HCT116 (cell line): ENCODE measurements around the gene GRK5. TPM values are rescaled to one million over a fixed set of nuclear protein-coding genes. Genes with fewer than 3 reads are reported as not detected.

Source experiments
- ATAC-seq: fragments of 200-7000 bp; cut with Tn5 transposase; 2 replicates; pipeline ENCODE4 v1.9.1; 2020; ENCODE audit warnings: mild to moderate bottlenecking, moderate library complexity
- BruUV-seq: library from RNA; stranded (reverse); fragments of 400-500 nt; replicated peaks from 2 replicates; lab custom pipeline; 2021; lab: Mats Ljungman, UMichigan
- CTCF ChIA-PET: fragments of 300-600 bp; sonication (Branson Sonifier 250); formaldehyde crosslinking; loops from one replicate; lab custom pipeline; 2021; ENCODE audit warnings: antibody characterized with exemption; lab: Charles Lee
- POLR2A ChIA-PET: fragments of 300-600, 350-600 bp; sonication (Branson Sonifier 250); formaldehyde crosslinking; loops from one replicate; lab custom pipeline; 2021; ENCODE audit warnings: antibody characterized with exemption; lab: Charles Lee
- RAD21 ChIA-PET, 2 experiments: fragments of 300-600 bp; sonication (Branson Sonifier 250); formaldehyde crosslinking; loops; one replicate each; lab custom pipeline; 2023; ENCODE audit warnings: low total read pairs in 2 of 2; ENCODE audit not compliant: uncharacterized antibody in 2 of 2, unreplicated experiment in 2 of 2, low non-redundant PET in 1 of 2; lab: Charles Lee
- DNase-seq: peaks from one replicate; pipeline ENCODE4 v3.0.0-alpha.2; 2010; ENCODE audit warnings: low read depth, low spot score
- H2AFZ ChIP-seq: fragments of 200-600 bp; shearing (Covaris generic), sonication (generic); 2 replicates; pipeline ENCODE4 v1.6.1; 2017; ENCODE audit warnings: low read depth, mixed run types, mixed read lengths, antibody characterized with exemption, low read length; ENCODE audit not compliant: poor library complexity, severe bottlenecking
- H3K27ac ChIP-seq: 2 replicates; pipeline ENCODE4 v1.5.1; 2012; ENCODE audit warnings: low read depth, low read length
- H3K27me3 ChIP-seq: fragments of 200-600 bp; sonication (generic); 2 replicates; pipeline ENCODE4 v1.6.1; 2016; ENCODE audit warnings: mixed run types, low read length, mixed read lengths; ENCODE audit not compliant: insufficient read depth
- H3K36me3 ChIP-seq, 2 experiments: fragments of 200-500 bp in 1 of 2; fragments of 200-600 bp in 1 of 2; sonication (Bioruptor generic) in 1 of 2; sonication (generic) in 1 of 2; 2 replicates each; pipeline versions ENCODE4 v1.5.1 to v1.6.1; 2014 to 2016; ENCODE audit warnings: low read length in 2 of 2, inconsistent platforms in 1 of 2, mixed read lengths in 1 of 2, mixed run types in 1 of 2; ENCODE audit not compliant: insufficient read depth in 2 of 2, control insufficient read depth in 1 of 2
- H3K4me1 ChIP-seq, 2 experiments: fragments of 200-600 bp in 1 of 2; sonication (generic) in 1 of 2; 2 replicates each; pipeline versions ENCODE4 v1.5.1 to v1.6.1; 2012 to 2017; ENCODE audit warnings: low read length in 2 of 2, inconsistent platforms in 1 of 2, mild to moderate bottlenecking in 1 of 2, mixed read lengths in 1 of 2, mixed run types in 1 of 2, moderate library complexity in 1 of 2; ENCODE audit not compliant: insufficient read depth in 2 of 2, control insufficient read depth in 1 of 2
- H3K4me2 ChIP-seq: fragments of 200-600 bp; sonication (generic); 2 replicates; pipeline ENCODE4 v1.6.1; 2017; ENCODE audit warnings: mixed run types, low read length, mixed read lengths
- H3K4me3 ChIP-seq, 2 experiments: fragments of 200-600 bp in 1 of 2; sonication (generic) in 1 of 2; replicated peaks in 1 of 2; 2 replicates each; pipeline ENCODE4 v1.5.1; 2011 to 2016; ENCODE audit warnings: low read length in 2 of 2, control low read depth in 1 of 2, low read depth in 1 of 2, mild to moderate bottlenecking in 1 of 2, mixed read lengths in 1 of 2, mixed run types in 1 of 2
- H3K79me2 ChIP-seq: fragments of 200-600 bp; sonication (generic); 2 replicates; pipeline ENCODE4 v1.6.1; 2017; ENCODE audit warnings: mild to moderate bottlenecking, mixed run types, low read length, moderate library complexity, mixed read lengths; ENCODE audit not compliant: insufficient read depth
- H3K9ac ChIP-seq: fragments of 200-600 bp; sonication (generic); 2 replicates; pipeline ENCODE4 v1.6.1; 2016; ENCODE audit warnings: low read length, mixed read lengths
- H3K9me2 ChIP-seq: fragments of 200-600 bp; sonication (generic), shearing (Covaris generic); 2 replicates; pipeline ENCODE4 v1.6.1; 2017; ENCODE audit warnings: mixed run types, mild to moderate bottlenecking, moderate library complexity; ENCODE audit not compliant: insufficient read depth
- H3K9me3 ChIP-seq, 2 experiments: fragments of 200-500 bp in 1 of 2; fragments of 200-600 bp in 1 of 2; sonication (Bioruptor generic) in 1 of 2; sonication (generic) in 1 of 2; 2 replicates each; pipeline ENCODE4 v1.6.1; 2014 to 2017; ENCODE audit warnings: low read length in 2 of 2, mixed read lengths in 2 of 2, inconsistent platforms in 1 of 2, low read depth in 1 of 2, mild to moderate bottlenecking in 1 of 2, mixed run types in 1 of 2, moderate library complexity in 1 of 2; ENCODE audit not compliant: control insufficient read depth in 1 of 2, insufficient read depth in 1 of 2
- H4K20me1 ChIP-seq: fragments of 200-600 bp; sonication (generic), shearing (Covaris generic); 2 replicates; pipeline ENCODE4 v1.6.1; 2017; ENCODE audit warnings: mixed run types, mild to moderate bottlenecking, moderate library complexity; ENCODE audit not compliant: insufficient read depth
- CTCF ChIP-seq, 3 experiments: fragments of 200-600 bp in 1 of 3; sonication (generic) in 1 of 3; IDR thresholded peaks in 2 of 3; conservative IDR thresholded peaks in 1 of 3; 2 replicates each; pipeline ENCODE4 v1.5.1; 2012 to 2017; ENCODE audit warnings: low read depth in 2 of 3, low read length in 2 of 3, antibody characterized with exemption in 1 of 3, borderline replicate concordance in 1 of 3, control low read depth in 1 of 3, mild to moderate bottlenecking in 1 of 3, mixed read lengths in 1 of 3, mixed run types in 1 of 3, moderate library complexity in 1 of 3; ENCODE audit not compliant: insufficient read depth in 1 of 3
- RAD21 ChIP-seq: IDR thresholded peaks from 2 replicates; pipeline ENCODE4 v1.6.1; 2012; ENCODE audit warnings: low read depth, mild to moderate bottlenecking
- REST ChIP-seq: IDR thresholded peaks from 2 replicates; pipeline ENCODE4 v1.6.1; 2012; ENCODE audit warnings: low read depth
- TCF7L2 ChIP-seq: IDR thresholded peaks from 2 replicates; pipeline ENCODE4 v1.7.0; 2011; ENCODE audit warnings: borderline replicate concordance, inconsistent platforms; ENCODE audit not compliant: insufficient read depth, insufficient read length; ENCODE audit errors: extremely low read depth
- ZNF274 ChIP-seq: fragments of 200-500 bp; sonication (Bioruptor generic); IDR thresholded peaks from 2 replicates; pipeline ENCODE4 v1.6.1; 2014; ENCODE audit warnings: mild to moderate bottlenecking, low read depth, low read length, inconsistent platforms
- intact Hi-C: fragments of 100-400 bp; cut with micrococcal nuclease; formaldehyde crosslinking; loops from 2 replicates; pipeline ENCODE4 v1.10.0; 2022
- total RNA-seq: library from RNA; stranded (reverse); gene quantifications from one replicate; pipeline ENCODE4 v1.2.1, GENCODE V29; 2021; ENCODE audit not compliant: unreplicated experiment

The GRK5 gene
- total RNA-seq, 1 experiment from 2014 or later: 7.3 TPM

- peak; percentile 79 to 98 (median 97); a peak in 5 of 6 replicates for TF ChIP-seq CTCF (IDR thresholded peaks at IDR 0.05 in 2 of 3, conservative IDR thresholded peaks at IDR 0.05 in 1 of 3; ENCODE audit: borderline replicate concordance in 1 of 3, insufficient read depth in 1 of 3, low read depth in 2 of 3, low read length in 2 of 3)
These were observed 1.8 kb downstream of the GRK5 start (continued) for GRCh38 chr10:119209035-119209735.

GRCh38 chr10:119209736-119210355 lies 2.5 kb downstream of the GRK5 start:
- ChIA-PET POLR2A (no interaction called here), CTCF (interaction anchor here (0.8 to 4.3 kb wide), 20 partner anchors 9 to 279 kb away, joined by 3 to 37 read pairs (median 4); no protein-coding TSS in a partner anchor)
- Histone ChIP-seq H3K4me2 (peak overlapping the region; percentile 92), H3K4me3 (peak overlapping the region in 1 of 2 experiments; percentile 25; a peak in 3 of 4 replicates), H3K27me3 (no peaks in the 10 kb centered on the region), H3K9me2 (no peaks in the 10 kb centered on the region)
- BruUV-seq: no TSS peak
- intact Hi-C loops: loop anchor here (2.0 to 5.0 kb wide), 4 partner anchors 45 to 387 kb away; partner anchors contain the start of gene TIAL1
- no peak for ATAC-seq
- TF ChIP-seq RAD21 (no peak), REST (no peak), ZNF274 (no peak), TCF7L2 (no peak)
- TF ChIP-seq, all 23 proteins: peak for 0
- Histone ChIP-seq H3K4me1 (peaks cover 20 to 31% of the 10 kb centered on the region in 2 experiments; a peak in 3 of 4 replicates), H2AFZ (peak overlapping the region; percentile 2), H3K9ac (peak overlapping the region; percentile 7), H4K20me1 (no peaks in the 10 kb centered on the region), H3K27ac (no peak overlapping the region), H3K9me3 (no peaks in the 10 kb centered on the region), H3K36me3 (no peaks in the 10 kb centered on the region), H3K79me2 (no peaks in the 10 kb centered on the region)
- no peak for DNase-seq
- RAD21 ChIA-PET: interaction anchor here (0.7 to 1.4 kb wide), 5 partner anchors 11 to 229 kb away, joined by 3 to 7 read pairs (median 3); no protein-coding TSS in a partner anchor
